HepG2 (cell line): ENCODE data around the gene STOM. TPM values are rescaled to one million over a fixed set of nuclear protein-coding genes. Genes with fewer than 3 reads are reported as not detected.
A peak's percentile ranks its signal among the peaks of the same experiment; 100 is the strongest.

ENCODE experiments used
- AGO1 ChIP-seq: fragments of 200-400 bp; formaldehyde crosslinking; IDR thresholded peaks from 2 replicates; pipeline ENCODE4 v1.6.1; 2017; ENCODE audit warnings: mild to moderate bottlenecking, low read depth, low read length, moderate library complexity; ENCODE audit not compliant: poor library complexity, severe bottlenecking
- ARID2 ChIP-seq: sonication (generic); formaldehyde crosslinking; IDR thresholded peaks from 2 replicates; pipeline ENCODE4 v1.8.1; 2022; ENCODE audit warnings: mild to moderate bottlenecking, missing genetic modification reagents, borderline replicate concordance
- ATF4 ChIP-seq, 2 experiments: fragments of 450-650 bp in 1 of 2; sonication (generic) in 1 of 2; formaldehyde crosslinking; IDR thresholded peaks; 2 replicates each; pipeline versions ENCODE4 v1.5.0 to v1.8.0; 2020 to 2022; ENCODE audit warnings: mild to moderate bottlenecking in 1 of 2, missing genetic modification reagents in 1 of 2
- CTCF ChIP-seq: sonication (generic); formaldehyde crosslinking; IDR thresholded peaks from 2 replicates; pipeline ENCODE4 v1.5.0; 2020; ENCODE audit warnings: mild to moderate bottlenecking, missing genetic modification reagents, moderate library complexity
- ETV6 ChIP-seq: sonication (generic); formaldehyde crosslinking; conservative IDR thresholded peaks from 2 replicates; pipeline ENCODE4 v1.4.0; 2020; ENCODE audit warnings: missing genetic modification reagents
- FUBP1 ChIP-seq: sonication (generic); formaldehyde crosslinking; IDR thresholded peaks from 2 replicates; pipeline ENCODE4 v1.5.1; 2020; ENCODE audit warnings: missing genetic modification reagents, mild to moderate bottlenecking, borderline replicate concordance
- HMG20B ChIP-seq: conservative IDR thresholded peaks from 2 replicates; pipeline ENCODE4 v1.6.1; 2016; ENCODE audit warnings: missing genetic modification reagents, missing compliant biosample characterization
- LRRFIP1 ChIP-seq: sonication (generic); formaldehyde crosslinking; conservative IDR thresholded peaks from 2 replicates; pipeline ENCODE4 v1.4.0; 2020; ENCODE audit warnings: missing genetic modification reagents
- MED13 ChIP-seq: sonication (generic); formaldehyde crosslinking; IDR thresholded peaks from 2 replicates; pipeline ENCODE4 v1.5.0; 2020; ENCODE audit warnings: missing genetic modification reagents
- MTA3 ChIP-seq: sonication (generic); formaldehyde crosslinking; IDR thresholded peaks from 2 replicates; pipeline ENCODE4 v1.4.0; 2020; ENCODE audit warnings: missing genetic modification reagents
- NFATC3 ChIP-seq: sonication (generic); formaldehyde crosslinking; IDR thresholded peaks from 2 replicates; pipeline ENCODE4 v1.5.1; 2020; ENCODE audit warnings: mild to moderate bottlenecking, missing genetic modification reagents
- PAWR ChIP-seq: sonication (generic); formaldehyde crosslinking; IDR thresholded peaks from 2 replicates; pipeline ENCODE4 v1.4.0; 2020; ENCODE audit warnings: missing genetic modification reagents, mild to moderate bottlenecking, borderline replicate concordance
- POLR2AphosphoS2 ChIP-seq: IDR thresholded peaks from 2 replicates; pipeline ENCODE4 v1.6.1; 2011; ENCODE audit warnings: low read depth, low read length, improper control_type of control experiment
- SIX4 ChIP-seq: sonication (generic); formaldehyde crosslinking; IDR thresholded peaks from 2 replicates; pipeline ENCODE4 v1.4.0; 2020; ENCODE audit warnings: missing genetic modification reagents
- USF2 ChIP-seq, 2 experiments: sonication (generic) in 1 of 2; formaldehyde crosslinking in 1 of 2; IDR thresholded peaks; 2 replicates each; pipeline versions ENCODE4 v1.5.1 to v1.6.1; 2011 to 2020; ENCODE audit warnings: borderline replicate concordance in 1 of 2, low read depth in 1 of 2, low read length in 1 of 2, mild to moderate bottlenecking in 1 of 2, missing genetic modification reagents in 1 of 2, moderate library complexity in 1 of 2
- ZNF367 ChIP-seq: sonication (generic); formaldehyde crosslinking; IDR thresholded peaks from 2 replicates; pipeline ENCODE4 v1.4.0; 2020; ENCODE audit warnings: missing genetic modification reagents, borderline replicate concordance
- ZNF619 ChIP-seq: sonication (generic); formaldehyde crosslinking; IDR thresholded peaks from 2 replicates; pipeline ENCODE4 v1.4.0; 2020; ENCODE audit warnings: mild to moderate bottlenecking, missing genetic modification reagents
- ZNF792 ChIP-seq: IDR thresholded peaks from 2 replicates; pipeline ENCODE4 v1.6.1; 2016
- polyA plus RNA-seq, 8 experiments: library from polyadenylated mRNA; depleted of rRNA in 3 of 8; stranded (reverse) in 7 of 8; unstranded in 1 of 8; fragments of >200 nt; fragmentation: Illumina TruSeq in 4 of 8; extraction: Trizol in 4 of 8; gene quantifications; 2 replicates each; pipeline versions ENCODE4 v1.2.1 to v1.2.3, GENCODE V29; 2011 to 2016; ENCODE audit warnings: low read depth in 4 of 8, missing spikeins in 1 of 8, mixed read lengths in 1 of 8; ENCODE audit not compliant: insufficient read depth in 1 of 8
- total RNA-seq, 5 experiments: library from RNA; depleted of rRNA; stranded (reverse); fragments of >200 nt; fragmentation: Illumina TruSeq; extraction: Trizol; gene quantifications; 2 replicates each; pipeline ENCODE4 v1.2.3, GENCODE V29; 2016; ENCODE audit warnings: low read depth in 1 of 5

STOM gene
- total and polyA plus RNA-seq, 2 of the 13 experiments (the other 11 are each of a cell fraction or from before 2014, with no cell fraction given) = 43.6 to 165 TPM

- TF ChIP-seq MTA3 (no peak), ARID2 (no peak), ZNF619 (CRISPR knock-in tag) (no peak), ATF4 (CRISPR knock-in tag; IDR thresholded peaks at IDR 0.05) (peak in 1 of 2 experiments; percentile 60; a peak in 1 of 4 replicates), MED13 (CRISPR knock-in tag) (peak; percentile 58; the same call in 1 of the 2 replicates), NFATC3 (CRISPR knock-in tag) (no peak), POLR2AphosphoS2 (no peak), ZNF792 (peak; percentile 56; the same call in 1 of the 2 replicates), AGO1 (no peak), CTCF (CRISPR knock-in tag) (peak; percentile 17; the same call in 1 of the 2 replicates), ETV6 (CRISPR knock-in tag) (0 out of 2 replicates have a peak, but pooled peaks have one; percentile 39), LRRFIP1 (CRISPR knock-in tag) (no peak), FUBP1 (CRISPR knock-in tag) (no peak), USF2 (IDR thresholded peaks at IDR 0.05; ENCODE audit: low read depth, low read length) (no peak), USF2 (CRISPR knock-in tag; IDR thresholded peaks at IDR 0.05; ENCODE audit: borderline replicate concordance) (no peak), ZNF367 (CRISPR knock-in tag) (no peak), PAWR (CRISPR knock-in tag) (no peak), SIX4 (CRISPR knock-in tag) (no peak), HMG20B (peak; percentile 68; the same call in 1 of the 2 replicates)
These were observed 73.6 kb downstream of the STOM start (continued) for GRCh38 chr9:121296213-121297127.
